Right lobe of liver (tissue), 6 donors: ENCODE measurements around the gene LHX1. TPM values are rescaled to one million over a fixed set of nuclear protein-coding genes. Genes with fewer than 3 reads are reported as not detected.

Experiments
- ATAC-seq, 4 donors: fragments of 200-7000 bp; cut with Tn5 transposase; one replicate each; pipeline ENCODE4 v1.9.1; 2020; ENCODE audit warnings: mild to moderate bottlenecking in 4 of 4, moderate library complexity in 4 of 4
- DNase-seq, 3 donors: peaks; one replicate each; pipeline ENCODE4 v3.0.0-alpha.2; 2020
- H3K27ac ChIP-seq, 3 donors: fragments of 200-600 bp; one replicate each; pipeline ENCODE4 v1.8.0; 2022
- H3K27me3 ChIP-seq, 2 donors: fragments of 200-600 bp; one replicate each; pipeline ENCODE4 v1.8.0; 2022
- H3K36me3 ChIP-seq, 4 donors: fragments of 200-600 bp; sonication (generic) in 1 of 4; one replicate each; pipeline versions ENCODE4 v1.5.1 to v1.8.0; 2017 to 2022; ENCODE audit warnings: control low read depth in 1 of 4
- H3K4me1 ChIP-seq, 4 donors: fragments of 200-600 bp; sonication (generic) in 1 of 4; one replicate each; pipeline versions ENCODE4 v1.5.1 to v1.8.0; 2017 to 2022; ENCODE audit warnings: control low read depth in 1 of 4
- H3K4me3 ChIP-seq, 3 donors: fragments of 200-600 bp; one replicate each; pipeline ENCODE4 v1.8.0; 2022
- H3K9me3 ChIP-seq, 4 donors: fragments of 200-600 bp; sonication (generic) in 1 of 4; one replicate each; pipeline versions ENCODE4 v1.5.1 to v1.8.0; 2017 to 2022; ENCODE audit warnings: control low read depth in 1 of 4
- CTCF ChIP-seq, 4 donors: fragments of 200-600 bp in 3 of 4; fragments of 450-650 bp in 1 of 4; IDR thresholded peaks; one replicate each; pipeline versions ENCODE4 v1.5.1 to v1.8.0; 2016 to 2022; ENCODE audit warnings: antibody characterized with exemption in 4 of 4, mild to moderate bottlenecking in 2 of 4
- POLR2A ChIP-seq: fragments of 450-650 bp; IDR thresholded peaks from one replicate; pipeline ENCODE4 v1.6.1; 2017; ENCODE audit warnings: antibody characterized with exemption, mild to moderate bottlenecking
- WGBS: methylation state at CpG from one replicate; pipeline ENCODE4 v1.1.6; 2018; ENCODE audit warnings: low coverage, low lambda C conversion rate; ENCODE audit not compliant: insufficient coverage; ENCODE audit errors: missing lambda C conversion rate; 5-methylcytosine and 5-hydroxymethylcytosine counted together
- intact Hi-C, 2 donors: fragments of 100-400 bp; cut with DNase I; formaldehyde crosslinking; loops; one replicate each; pipeline versions ENCODE4 v1.11.2 to v1.14.1; 2022
- total RNA-seq, 6 experiments: library from RNA; depleted of rRNA in 2 of 6; stranded (reverse); fragments of >200 nt in 2 of 6; fragmentation: NEBNext Ultra II Directional in 3 of 6; extraction: Animal tissue kit (Norgen Biotek cat#: 25700) in 3 of 6; gene quantifications; one replicate each; pipeline versions ENCODE4 v1.1.0 to v1.2.4, GENCODE V29; 2016 to 2023
- donor health status: DM: no; HTN: yes; CAD: no.
- donor health status: DM: no; HTN: no; CAD: no.
- donor health status: DM: no; HTN: no; CAD: no.
- donor health status: DM: no; HTN: yes; CAD: no.
- donor health status: DM: no; HTN: yes; CAD: no.

Gene LHX1
- total RNA-seq, 6 experiments from 2014 or later, result not detected

GRCh38 chr17:36921095-36921851 lies 16.0 kb upstream of the LHX1 start:
- no peaks in the 10 kb centered on the region for H3K4me1 ChIP-seq
- H3K4me3 ChIP-seq, result no peak overlapping the region
- no peaks in the 10 kb centered on the region for H3K36me3 ChIP-seq
- 57% methylated on average over 2 of the region's 7 CpGs for WGBS
- intact Hi-C loops, result no loop called here
- H3K27me3 ChIP-seq, result no peaks in the 10 kb centered on the region
- H3K27ac ChIP-seq, result no peak overlapping the region
- ATAC-seq, result no peak
- no peaks in the 10 kb centered on the region for H3K9me3 ChIP-seq
- no peak for DNase-seq
- no peak for TF ChIP-seq POLR2A
- no peak for TF ChIP-seq CTCF (IDR thresholded peaks at IDR 0.05)

- Histone ChIP-seq H3K27ac (no peak overlapping the region), H3K4me3 (no peak overlapping the region), H3K36me3 (no peaks in the 10 kb centered on the region), H3K9me3 (no peaks in the 10 kb centered on the region), H3K4me1 (no peaks in the 10 kb centered on the region), H3K27me3 (no peaks in the 10 kb centered on the region)
- intact Hi-C loops, result no loop called here
- DNase-seq (no peak), ATAC-seq (no peak)
- TF ChIP-seq POLR2A, result no peak
These were observed 15.1 kb upstream of the LHX1 start for GRCh38 chr17:36922175-36922574.

- H3K36me3 ChIP-seq, result no peaks in the 10 kb centered on the region
- H3K27me3 ChIP-seq, result no peaks in the 10 kb centered on the region
- H3K27ac ChIP-seq, result no peak overlapping the region
- H3K4me3 ChIP-seq, result no peak overlapping the region
- intact Hi-C loops, result no loop called here
- peaks cover 0 to 4% (median 0%) of the 10 kb centered on the region in 4 donors for H3K4me1 ChIP-seq
- TF ChIP-seq CTCF (IDR thresholded peaks at IDR 0.05) (no peak), POLR2A (no peak)
- DNase-seq, result no peak
- ATAC-seq, result no peak
- 75% methylated on average over 3 of the region's 5 CpGs for WGBS
- H3K9me3 ChIP-seq, result no peaks in the 10 kb centered on the region
These were observed 13.5 kb upstream of the LHX1 start for GRCh38 chr17:36923814-36924221.

GRCh38 chr17:36926226-36926625 lies 11.0 kb upstream of the LHX1 start:
- TF ChIP-seq POLR2A, result no peak
- TF ChIP-seq CTCF (IDR thresholded peaks at IDR 0.05), result no peak
- peaks cover 0 to 5% of the 10 kb centered on the region in 2 donors for H3K27me3 ChIP-seq
- H3K4me3 ChIP-seq, result no peak overlapping the region
- 70% methylated on average over 3 of the region's 3 CpGs for WGBS
- no peaks in the 10 kb centered on the region for H3K9me3 ChIP-seq
- H3K4me1 ChIP-seq, result peaks cover 0 to 4% (median 0%) of the 10 kb centered on the region in 4 donors
- no peaks in the 10 kb centered on the region for H3K36me3 ChIP-seq
- intact Hi-C loops, result no loop called here
- DNase-seq (no peak), ATAC-seq (no peak)
- H3K27ac ChIP-seq, result no peak overlapping the region

GRCh38 chr17:36926701-36927100 lies 10.6 kb upstream of the LHX1 start:
- no peak overlapping the region for H3K27ac ChIP-seq
- peaks cover 0 to 10% of the 10 kb centered on the region in 2 donors for H3K27me3 ChIP-seq
- no peaks in the 10 kb centered on the region for H3K9me3 ChIP-seq
- H3K36me3 ChIP-seq, result no peaks in the 10 kb centered on the region
- ATAC-seq (no peak), DNase-seq (no peak)
- H3K4me3 ChIP-seq, result no peak overlapping the region
- WGBS, result 40% methylated on average over 2 of the region's 2 CpGs
- intact Hi-C loops, result no loop called here
- peaks cover 0 to 5% (median under 1%) of the 10 kb centered on the region in 4 donors for H3K4me1 ChIP-seq
- no peak for TF ChIP-seq POLR2A
- TF ChIP-seq CTCF (IDR thresholded peaks at IDR 0.05), result no peak
